OCI-LY1 (cell line): ENCODE data around the gene PRR5L.

ENCODE experiments used
- H2AFZ ChIP-seq: fragments of 200-600 bp; sonication (generic), shearing (Covaris generic); 2 replicates; pipeline ENCODE4 v1.6.0; 2014; ENCODE audit warnings: antibody characterized with exemption, mild to moderate bottlenecking, low read length
- H3F3A ChIP-seq: fragments of 200-600 bp; sonication (generic), shearing (Covaris generic); 2 replicates; pipeline ENCODE4 v1.6.0; 2014; ENCODE audit warnings: mild to moderate bottlenecking, antibody characterized with exemption, low read length, moderate library complexity; ENCODE audit not compliant: insufficient read depth
- H3K27ac ChIP-seq: fragments of 200-600 bp; sonication (generic); 2 replicates; pipeline ENCODE4 v1.5.1; 2014; ENCODE audit warnings: low read length, mixed run types, mild to moderate bottlenecking, low read depth; ENCODE audit not compliant: poor library complexity, severe bottlenecking
- H3K27me3 ChIP-seq: fragments of 200-600 bp; sonication (generic); 2 replicates; pipeline ENCODE4 v1.6.0; 2014; ENCODE audit warnings: antibody characterized with exemption, mild to moderate bottlenecking, low read length, moderate library complexity; ENCODE audit not compliant: insufficient read depth
- H3K36me3 ChIP-seq: fragments of 200-600 bp; sonication (generic); 2 replicates; pipeline ENCODE4 v1.6.1; 2014; ENCODE audit warnings: mild to moderate bottlenecking, antibody characterized with exemption, low read length, moderate library complexity, mixed read lengths; ENCODE audit not compliant: insufficient read depth
- H3K4me1 ChIP-seq: fragments of 200-600 bp; sonication (generic); 2 replicates; pipeline ENCODE4 v1.5.1; 2014; ENCODE audit warnings: mild to moderate bottlenecking, low read length, moderate library complexity; ENCODE audit not compliant: insufficient read depth, severe bottlenecking
- H3K4me2 ChIP-seq: fragments of 200-600 bp; sonication (generic), shearing (Covaris generic); 2 replicates; pipeline ENCODE4 v1.6.1; 2014; ENCODE audit warnings: low read length
- H3K4me3 ChIP-seq: fragments of 200-600 bp; sonication (generic); 2 replicates; pipeline ENCODE4 v1.5.1; 2014; ENCODE audit warnings: low read length, low read depth, mild to moderate bottlenecking, mixed read lengths; ENCODE audit not compliant: poor library complexity, severe bottlenecking
- H3K79me2 ChIP-seq: fragments of 200-600 bp; shearing (Covaris generic); 2 replicates; pipeline ENCODE4 v1.6.1; 2016; ENCODE audit warnings: mixed run types, low read length, mixed read lengths; ENCODE audit not compliant: insufficient read depth
- H3K9ac ChIP-seq: fragments of 200-600 bp; sonication (generic), shearing (Covaris generic); 2 replicates; pipeline ENCODE4 v1.6.1; 2014; ENCODE audit warnings: mild to moderate bottlenecking, low read length, mixed read lengths
- H3K9me2 ChIP-seq: fragments of 200-600 bp; sonication (generic), shearing (Covaris generic); 2 replicates; pipeline ENCODE4 v1.6.1; 2014; ENCODE audit warnings: low read depth, mild to moderate bottlenecking, low read length, mixed read lengths
- H3K9me3 ChIP-seq: fragments of 200-600 bp; shearing (Covaris generic); 2 replicates; pipeline ENCODE4 v1.6.1; 2014; ENCODE audit warnings: low read length, mixed read lengths
- H4K20me1 ChIP-seq: fragments of 200-600 bp; sonication (generic), shearing (Covaris generic); 2 replicates; pipeline ENCODE4 v1.6.0; 2016; ENCODE audit warnings: mild to moderate bottlenecking, low read length; ENCODE audit not compliant: insufficient read depth
- EZH2 ChIP-seq: fragments of 200-600 bp; sonication (generic), shearing (Covaris generic); IDR thresholded peaks from 2 replicates; pipeline ENCODE4 v1.8.0; 2017; ENCODE audit warnings: borderline replicate concordance, mixed run types, mild to moderate bottlenecking, antibody characterized with exemption, low read length, moderate library complexity, mixed read lengths
- TF ChIP-seq, protein P1 (sequence below): fragments of 200-600 bp; sonication (generic), shearing (Covaris generic); IDR thresholded peaks from 2 replicates; pipeline ENCODE4 v1.5.1; 2017; ENCODE audit warnings: mild to moderate bottlenecking, antibody characterized with exemption, low read length, moderate library complexity, mixed read lengths

PRR5L gene

DNA sequence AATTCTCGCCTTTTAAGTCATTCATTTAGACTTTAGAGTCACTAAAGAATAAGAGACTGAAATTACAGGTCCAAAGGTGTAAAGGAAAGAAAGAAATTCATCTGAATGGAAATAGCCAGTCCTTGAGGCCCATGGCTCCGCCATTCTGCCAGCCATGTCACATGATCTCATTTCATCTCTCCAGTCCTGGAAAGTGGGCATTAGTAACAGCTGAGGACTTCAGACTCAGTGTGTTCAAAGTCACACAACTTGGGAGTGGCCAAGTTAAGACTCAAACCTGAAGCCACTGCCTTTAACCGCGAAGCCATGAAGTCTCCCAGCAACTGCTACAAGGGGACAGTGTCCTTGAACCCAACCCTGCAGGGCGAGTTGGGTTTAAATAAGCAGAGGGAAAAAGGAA is 103.7 kb downstream of the PRR5L start:
- Histone ChIP-seq H3K27me3 (0 out of 2 replicates have a peak, but pooled peaks cover 4% of the 10 kb centered on the region), H3K9ac (no peak overlapping the region), H3K36me3 (no peaks in the 10 kb centered on the region), H3F3A (no peaks in the 10 kb centered on the region), H2AFZ (no peak overlapping the region), H3K4me3 (no peak overlapping the region), H3K4me2 (no peak overlapping the region), H3K27ac (no peak overlapping the region), H3K4me1 (no peaks in the 10 kb centered on the region), H3K9me3 (no peaks in the 10 kb centered on the region), H3K79me2 (no peaks in the 10 kb centered on the region), H3K9me2 (no peaks in the 10 kb centered on the region), H4K20me1 (no peaks in the 10 kb centered on the region)
- no peak for TF ChIP-seq EZH2
- TF ChIP-seq, protein P1, sequence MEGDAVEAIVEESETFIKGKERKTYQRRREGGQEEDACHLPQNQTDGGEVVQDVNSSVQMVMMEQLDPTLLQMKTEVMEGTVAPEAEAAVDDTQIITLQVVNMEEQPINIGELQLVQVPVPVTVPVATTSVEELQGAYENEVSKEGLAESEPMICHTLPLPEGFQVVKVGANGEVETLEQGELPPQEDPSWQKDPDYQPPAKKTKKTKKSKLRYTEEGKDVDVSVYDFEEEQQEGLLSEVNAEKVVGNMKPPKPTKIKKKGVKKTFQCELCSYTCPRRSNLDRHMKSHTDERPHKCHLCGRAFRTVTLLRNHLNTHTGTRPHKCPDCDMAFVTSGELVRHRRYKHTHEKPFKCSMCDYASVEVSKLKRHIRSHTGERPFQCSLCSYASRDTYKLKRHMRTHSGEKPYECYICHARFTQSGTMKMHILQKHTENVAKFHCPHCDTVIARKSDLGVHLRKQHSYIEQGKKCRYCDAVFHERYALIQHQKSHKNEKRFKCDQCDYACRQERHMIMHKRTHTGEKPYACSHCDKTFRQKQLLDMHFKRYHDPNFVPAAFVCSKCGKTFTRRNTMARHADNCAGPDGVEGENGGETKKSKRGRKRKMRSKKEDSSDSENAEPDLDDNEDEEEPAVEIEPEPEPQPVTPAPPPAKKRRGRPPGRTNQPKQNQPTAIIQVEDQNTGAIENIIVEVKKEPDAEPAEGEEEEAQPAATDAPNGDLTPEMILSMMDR: no peak

DNA sequence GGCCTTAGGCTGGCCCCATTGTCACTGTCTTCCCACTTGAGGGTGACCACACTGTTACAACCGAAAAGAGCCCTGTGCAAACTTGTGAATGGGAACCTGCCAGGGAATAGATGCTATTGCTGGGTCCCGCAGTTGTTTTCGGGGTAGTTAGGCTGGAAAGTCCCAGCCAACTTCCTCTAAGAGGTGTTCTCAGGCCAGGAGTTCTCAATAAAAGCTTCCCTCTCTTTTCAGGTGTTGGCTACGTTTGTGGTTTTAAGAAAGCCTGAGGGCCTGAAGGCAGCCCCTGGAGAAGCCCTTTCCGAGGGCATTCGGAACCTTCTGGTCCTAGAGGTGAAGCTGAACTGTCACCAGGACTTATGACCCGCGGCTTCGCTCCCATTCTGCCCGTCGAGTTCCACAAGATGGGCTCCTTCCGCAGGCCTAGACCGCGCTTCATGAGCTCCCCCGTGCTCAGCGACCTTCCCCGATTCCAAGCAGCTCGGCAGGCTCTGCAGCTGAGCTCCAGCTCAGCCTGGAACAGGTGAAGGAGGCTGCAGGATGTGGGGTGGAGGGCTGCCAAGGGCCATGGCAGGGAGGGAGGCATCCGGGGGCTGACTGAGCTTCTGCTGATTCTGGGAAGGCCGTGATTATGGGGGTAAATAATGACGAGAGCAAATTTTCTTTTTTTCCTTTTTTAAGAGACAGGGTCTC is 104.8 kb downstream of the PRR5L start:
- TF ChIP-seq, protein P1: no peak
- TF ChIP-seq EZH2: no peak
- H3K9me2 ChIP-seq: no peaks in the 10 kb centered on the region
- no peak overlapping the region for H3K27ac ChIP-seq
- no peak overlapping the region for H2AFZ ChIP-seq
- 0 out of 2 replicates have a peak, but pooled peaks cover 4% of the 10 kb centered on the region for H3K27me3 ChIP-seq
- no peaks in the 10 kb centered on the region for H3K9me3 ChIP-seq
- no peaks in the 10 kb centered on the region for H3K36me3 ChIP-seq
- H3K4me1 ChIP-seq: no peaks in the 10 kb centered on the region
- no peaks in the 10 kb centered on the region for H4K20me1 ChIP-seq
- no peaks in the 10 kb centered on the region for H3K79me2 ChIP-seq
- H3K4me2 ChIP-seq: no peak overlapping the region
- H3F3A ChIP-seq: no peaks in the 10 kb centered on the region
- no peak overlapping the region for H3K4me3 ChIP-seq
- no peak overlapping the region for H3K9ac ChIP-seq

DNA sequence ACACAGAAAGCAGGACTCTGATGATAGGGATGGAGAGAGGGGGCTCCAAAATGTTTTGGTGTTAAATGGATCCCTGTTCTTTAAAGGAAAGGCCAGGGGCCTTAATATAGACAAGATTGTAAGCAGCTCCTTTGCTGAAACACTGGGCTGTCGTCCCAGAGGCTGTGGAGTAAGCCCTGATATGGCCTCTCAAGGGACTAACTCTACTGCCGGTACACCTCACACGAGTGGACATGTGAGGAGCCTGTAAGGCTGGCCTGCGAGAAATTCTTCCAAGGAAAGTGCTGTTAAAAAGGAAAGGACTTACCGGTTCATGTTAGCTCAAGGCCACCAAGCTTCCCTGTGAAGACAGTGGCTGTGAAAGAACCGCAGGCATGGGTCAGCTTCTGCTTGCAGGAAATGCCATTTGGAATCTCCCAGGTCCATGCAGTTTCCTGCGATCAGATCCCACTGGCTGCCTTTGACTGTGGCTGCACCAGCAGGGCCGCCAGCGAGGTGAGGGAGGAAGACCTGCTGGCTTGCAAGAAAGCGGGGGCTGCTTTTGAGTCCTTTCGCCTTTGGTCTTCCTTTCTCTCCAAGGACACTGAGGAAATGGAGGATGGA is 106.6 kb downstream of the PRR5L start:
- H3K9ac ChIP-seq: no peak overlapping the region
- H4K20me1 ChIP-seq: no peaks in the 10 kb centered on the region
- H3K27me3 ChIP-seq: 0 out of 2 replicates have a peak, but pooled peaks cover 4% of the 10 kb centered on the region
- no peaks in the 10 kb centered on the region for H3F3A ChIP-seq
- H3K4me3 ChIP-seq: no peak overlapping the region
- H3K9me2 ChIP-seq: no peaks in the 10 kb centered on the region
- no peak overlapping the region for H3K27ac ChIP-seq
- H3K4me2 ChIP-seq: no peak overlapping the region
- H3K4me1 ChIP-seq: no peaks in the 10 kb centered on the region
- H3K79me2 ChIP-seq: no peaks in the 10 kb centered on the region
- no peak overlapping the region for H2AFZ ChIP-seq
- TF ChIP-seq EZH2: no peak
- TF ChIP-seq, protein P1: no peak
- H3K36me3 ChIP-seq: no peaks in the 10 kb centered on the region
- H3K9me3 ChIP-seq: no peaks in the 10 kb centered on the region
